Activated naive CD4-positive, alpha-beta T cell treated with Interleukin-2 at 50 U/mL for 16 hours (primary cell): ENCODE measurements around the gene COX6B2.
"Not testable (repeated sequence)": the region's sequence is repeated elsewhere in the genome, so short reads cannot be mapped to it uniquely, and the experiment has no call there.

Experiments used
- DNase-seq: peaks from one replicate; pipeline ENCODE4 v3.0.0-alpha.2; 2020

Gene COX6B2

GRCh38 chr19:55341171-55341588 lies 13.3 kb downstream of the COX6B2 start:
- peak; percentile 66 for DNase-seq

- no peak for DNase-seq
These were observed 13.8 kb downstream of the COX6B2 start for GRCh38 chr19:55340784-55341147.

- no peak for DNase-seq
These were observed 14.4 kb downstream of the COX6B2 start for GRCh38 chr19:55339889-55340783.

- peak; percentile 100 for DNase-seq
These were observed 15.2 kb downstream of the COX6B2 start, which contains the start of gene KMT5C for GRCh38 chr19:55339105-55339888. Gene KMT5C (plus strand): TSS chr19:55339876. CDS start chr19:55341937, 2,061 bp downstream.

GRCh38 chr19:55336101-55336500 lies 18.4 kb downstream of the COX6B2 start:
- no peak for DNase-seq

- no peak for DNase-seq
These were observed 20.6 kb downstream of the COX6B2 start for GRCh38 chr19:55333870-55334269.

- DNase-seq: not testable (repeated sequence)
These were observed 24.7 kb downstream of the COX6B2 start for GRCh38 chr19:55329791-55330190.

- not testable (repeated sequence) for DNase-seq
These were observed 25.7 kb downstream of the COX6B2 start for GRCh38 chr19:55328774-55329318.

- no peak for DNase-seq
These were observed 29.3 kb downstream of the COX6B2 start, which contains the start of gene TMEM150B for GRCh38 chr19:55325172-55325571. Gene TMEM150B (minus strand): TSS chr19:55325341. CDS start chr19:55321036, 4,305 bp downstream.

GRCh38 chr19:55324662-55325061 lies 29.9 kb downstream of the COX6B2 start:
- no peak for DNase-seq

- no peak for DNase-seq
These were observed 32.2 kb downstream of the COX6B2 start for GRCh38 chr19:55322204-55322885.

GRCh38 chr19:55321466-55322137 lies 32.9 kb downstream of the COX6B2 start:
- no peak for DNase-seq

GRCh38 chr19:55320844-55321419 lies 33.6 kb downstream of the COX6B2 start:
- DNase-seq: no peak

GRCh38 chr19:55319785-55320184 lies 34.7 kb downstream of the COX6B2 start:
- DNase-seq: no peak

GRCh38 chr19:55316646-55317045 lies 37.9 kb downstream of the COX6B2 start:
- no peak for DNase-seq

- DNase-seq: no peak
These were observed 38.5 kb downstream of the COX6B2 start for GRCh38 chr19:55315956-55316525.

GRCh38 chr19:55314396-55314795 lies 40.1 kb downstream of the COX6B2 start:
- no peak for DNase-seq

GRCh38 chr19:55312621-55313512 lies 41.7 kb downstream of the COX6B2 start:
- no peak for DNase-seq

- DNase-seq: no peak
These were observed 42.7 kb downstream of the COX6B2 start for GRCh38 chr19:55311797-55312196.

- DNase-seq: no peak
These were observed 43.1 kb downstream of the COX6B2 start for GRCh38 chr19:55311397-55311796.
